ENCODE results near the gene KIAA0513. TPM values are rescaled to one million over a fixed set of nuclear protein-coding genes. Genes with fewer than 3 reads are reported as not detected.

The KIAA0513 gene
- total RNA-seq, 1 donor from 2014 or later = 10.6 TPM

DNA sequence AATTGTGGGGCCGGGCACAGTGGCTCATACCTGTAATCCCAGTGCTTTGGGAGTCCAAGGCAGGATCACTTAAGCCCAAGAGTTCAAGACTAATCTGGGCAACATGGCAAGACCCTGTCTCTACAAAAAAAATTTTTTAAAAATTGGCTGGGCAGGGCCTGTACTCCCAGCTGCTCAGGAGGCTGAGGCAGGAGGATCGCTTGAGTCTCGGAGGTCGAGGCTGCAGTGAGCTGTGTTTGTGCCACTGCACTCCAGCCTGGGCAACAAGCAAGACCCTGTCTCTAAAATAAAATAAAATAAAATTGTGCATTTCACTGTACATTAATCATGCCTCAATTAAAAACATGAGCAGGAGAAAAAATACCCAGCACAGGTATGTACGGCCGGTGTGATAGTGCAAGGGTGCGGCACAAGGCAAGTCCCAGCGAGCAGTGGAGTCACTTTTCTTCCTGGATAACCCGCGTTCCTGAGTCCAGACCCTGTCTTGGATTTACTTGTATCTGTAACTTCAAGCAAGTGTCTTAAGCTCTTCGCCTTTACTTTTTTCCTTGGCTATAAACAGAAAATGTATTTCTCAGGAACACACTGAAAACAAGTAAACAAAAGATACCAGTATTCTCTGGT lies 27.6 kb upstream of the KIAA0513 start:
- no peak for DNase-seq (ENCODE audit: extremely low spot score, unreplicated experiment)
- Mint-ChIP-seq H3K4me1 (ENCODE audit: unreplicated experiment) (peaks cover 79% of the 10 kb centered on the region), H3K36me3 (ENCODE audit: unreplicated experiment) (no peaks in the 10 kb centered on the region), H3K4me3 (ENCODE audit: unreplicated experiment) (no peak overlapping the region), H3K27ac (ENCODE audit: unreplicated experiment) (peak overlapping the region; percentile 80), H3K9me3 (ENCODE audit: unreplicated experiment) (no peaks in the 10 kb centered on the region), H3K27me3 (ENCODE audit: unreplicated experiment) (no peaks in the 10 kb centered on the region)
- TF ChIP-seq, protein P1, sequence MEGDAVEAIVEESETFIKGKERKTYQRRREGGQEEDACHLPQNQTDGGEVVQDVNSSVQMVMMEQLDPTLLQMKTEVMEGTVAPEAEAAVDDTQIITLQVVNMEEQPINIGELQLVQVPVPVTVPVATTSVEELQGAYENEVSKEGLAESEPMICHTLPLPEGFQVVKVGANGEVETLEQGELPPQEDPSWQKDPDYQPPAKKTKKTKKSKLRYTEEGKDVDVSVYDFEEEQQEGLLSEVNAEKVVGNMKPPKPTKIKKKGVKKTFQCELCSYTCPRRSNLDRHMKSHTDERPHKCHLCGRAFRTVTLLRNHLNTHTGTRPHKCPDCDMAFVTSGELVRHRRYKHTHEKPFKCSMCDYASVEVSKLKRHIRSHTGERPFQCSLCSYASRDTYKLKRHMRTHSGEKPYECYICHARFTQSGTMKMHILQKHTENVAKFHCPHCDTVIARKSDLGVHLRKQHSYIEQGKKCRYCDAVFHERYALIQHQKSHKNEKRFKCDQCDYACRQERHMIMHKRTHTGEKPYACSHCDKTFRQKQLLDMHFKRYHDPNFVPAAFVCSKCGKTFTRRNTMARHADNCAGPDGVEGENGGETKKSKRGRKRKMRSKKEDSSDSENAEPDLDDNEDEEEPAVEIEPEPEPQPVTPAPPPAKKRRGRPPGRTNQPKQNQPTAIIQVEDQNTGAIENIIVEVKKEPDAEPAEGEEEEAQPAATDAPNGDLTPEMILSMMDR (IDR thresholded peaks at IDR 0.05) = no peak

DNA sequence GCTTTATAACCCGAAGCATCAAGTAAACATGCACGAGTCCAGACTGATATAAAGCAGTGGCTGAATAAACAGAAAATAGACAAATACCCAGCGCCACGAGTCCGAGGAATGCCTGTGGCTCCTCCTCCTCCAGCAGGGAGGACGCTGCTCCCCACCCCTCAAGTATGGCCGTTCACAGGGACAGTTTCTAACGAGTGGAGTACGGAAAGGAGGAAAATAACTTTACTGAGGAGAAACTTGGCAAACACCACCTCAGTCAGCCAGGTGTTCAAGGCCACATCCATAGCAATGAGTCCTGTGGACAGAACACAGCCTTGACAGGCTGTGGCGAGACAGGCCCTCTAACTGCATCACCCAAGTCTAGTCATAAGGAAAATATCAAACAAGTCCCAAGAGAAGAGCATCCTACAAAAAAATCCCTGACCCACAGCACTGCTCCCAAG lies 25.5 kb upstream of the KIAA0513 start:
- peaks cover 84% of the 10 kb centered on the region for H3K4me1 Mint-ChIP-seq (ENCODE audit: unreplicated experiment)
- H3K9me3 Mint-ChIP-seq (ENCODE audit: unreplicated experiment) = no peaks in the 10 kb centered on the region
- TF ChIP-seq, protein P1 (IDR thresholded peaks at IDR 0.05) = no peak
- H3K36me3 Mint-ChIP-seq (ENCODE audit: unreplicated experiment) = peaks cover 2% of the 10 kb centered on the region
- DNase-seq (ENCODE audit: extremely low spot score, unreplicated experiment) = no peak
- peak overlapping the region; percentile 97 for H3K27ac Mint-ChIP-seq (ENCODE audit: unreplicated experiment)
- peak overlapping the region; percentile 43 for H3K4me3 Mint-ChIP-seq (ENCODE audit: unreplicated experiment)
- no peaks in the 10 kb centered on the region for H3K27me3 Mint-ChIP-seq (ENCODE audit: unreplicated experiment)

DNA sequence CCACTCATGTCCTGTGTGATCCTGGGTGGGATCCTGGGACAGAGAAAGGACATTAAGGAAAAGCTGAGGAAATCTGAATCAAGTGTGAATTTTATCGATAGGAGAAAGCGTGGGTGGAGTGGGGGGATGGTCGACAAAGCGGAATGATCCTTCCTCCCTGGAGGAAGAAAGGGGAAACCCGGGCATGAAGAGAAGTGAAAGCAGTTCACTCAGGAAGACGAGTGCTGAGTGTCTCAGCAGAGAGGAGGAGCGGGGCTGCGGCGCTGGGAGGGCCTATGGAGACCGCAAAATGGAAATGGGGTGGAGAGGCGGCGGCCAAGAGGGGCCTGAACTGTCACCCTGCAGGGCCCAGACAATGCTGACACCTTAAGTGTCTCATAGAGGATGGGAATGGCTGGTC lies 25.0 kb upstream of the KIAA0513 start:
- Mint-ChIP-seq H3K27ac (ENCODE audit: unreplicated experiment) (peak overlapping the region; percentile 97), H3K27me3 (ENCODE audit: unreplicated experiment) (no peaks in the 10 kb centered on the region), H3K4me3 (ENCODE audit: unreplicated experiment) (peak overlapping the region; percentile 43), H3K4me1 (ENCODE audit: unreplicated experiment) (peaks cover 87% of the 10 kb centered on the region), H3K36me3 (ENCODE audit: unreplicated experiment) (peaks cover 2% of the 10 kb centered on the region), H3K9me3 (ENCODE audit: unreplicated experiment) (no peaks in the 10 kb centered on the region)
- DNase-seq (ENCODE audit: extremely low spot score, unreplicated experiment) = no peak
- TF ChIP-seq, protein P1 (IDR thresholded peaks at IDR 0.05) = no peak

DNA sequence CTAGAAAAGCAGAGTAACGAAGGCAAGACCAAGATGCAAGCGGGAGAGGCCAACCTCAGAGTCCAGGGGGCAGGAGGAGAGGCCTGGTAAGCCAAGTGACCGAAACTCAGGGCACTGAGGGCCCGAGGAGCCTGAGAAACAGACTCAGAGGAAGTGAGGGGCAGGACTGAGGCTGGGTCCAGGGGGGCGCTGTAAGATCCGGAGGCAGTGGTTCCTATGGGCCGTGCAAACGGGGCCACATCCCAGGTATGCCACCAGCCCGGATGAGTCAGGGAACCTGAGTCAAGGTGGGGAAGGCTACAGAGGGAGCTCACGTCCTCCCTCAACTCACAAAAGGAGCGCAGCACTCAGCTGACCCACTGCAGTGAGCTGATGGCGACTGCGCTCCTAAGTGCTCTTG lies 24.5 kb upstream of the KIAA0513 start:
- H3K4me1 Mint-ChIP-seq (ENCODE audit: unreplicated experiment) = peaks cover 85% of the 10 kb centered on the region
- H3K36me3 Mint-ChIP-seq (ENCODE audit: unreplicated experiment) = peaks cover 2% of the 10 kb centered on the region
- H3K27me3 Mint-ChIP-seq (ENCODE audit: unreplicated experiment) = no peaks in the 10 kb centered on the region

More for the DNA sequence above, 24.5 kb upstream of the KIAA0513 start:
- no peaks in the 10 kb centered on the region for H3K9me3 Mint-ChIP-seq (ENCODE audit: unreplicated experiment)
- TF ChIP-seq, protein P1 (IDR thresholded peaks at IDR 0.05) = no peak
- peak overlapping the region; percentile 43 for H3K4me3 Mint-ChIP-seq (ENCODE audit: unreplicated experiment)
- H3K27ac Mint-ChIP-seq (ENCODE audit: unreplicated experiment) = peak overlapping the region; percentile 97
- DNase-seq (ENCODE audit: extremely low spot score, unreplicated experiment) = no peak
